Epidermal melanocyte (primary cell): ENCODE data around the gene KCTD12.

Experiments used
- DNase-seq: peaks from one replicate; pipeline ENCODE4 v3.0.0; 2011; ENCODE audit warnings: low spot score; ENCODE audit not compliant: insufficient read length

Gene KCTD12

GRCh38 chr13:76854894-76855293 lies 31.3 kb downstream of the KCTD12 start:
- DNase-seq = no peak

DNA sequence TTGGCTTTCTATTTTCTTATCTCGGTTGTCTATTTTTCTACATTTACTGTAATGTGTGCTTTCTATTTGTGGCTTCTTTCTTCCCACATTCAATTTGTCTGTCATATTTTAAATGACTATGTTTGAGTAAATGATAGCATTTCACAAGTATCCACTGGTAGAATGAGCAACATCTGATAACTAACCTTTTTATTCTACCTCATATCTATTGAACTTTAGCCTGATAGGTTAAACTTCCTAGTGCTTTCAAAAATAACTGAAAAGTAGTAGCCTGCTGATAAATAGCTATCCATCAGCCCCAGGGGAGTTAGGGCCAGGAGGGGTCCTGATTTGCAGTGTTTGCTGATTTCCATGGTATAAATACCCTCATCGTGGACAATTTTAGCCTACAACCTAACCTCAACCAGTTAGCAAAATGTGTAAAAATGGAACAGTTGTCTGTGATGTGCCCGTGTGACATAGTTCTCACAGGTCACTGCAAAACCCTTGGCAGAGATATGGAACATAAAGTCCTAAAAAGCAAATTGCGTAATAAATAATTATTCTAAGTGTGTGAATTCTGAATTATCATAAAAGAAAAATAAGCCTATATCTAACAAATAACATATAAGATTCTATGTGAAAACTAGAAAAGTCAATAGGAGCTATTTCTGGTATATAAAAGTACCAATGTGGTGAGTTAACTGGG lies 32.1 kb downstream of the KCTD12 start:
- DNase-seq = no peak

- no peak for DNase-seq
Measured at GRCh38 chr13:76853481-76853880, 32.7 kb downstream of the KCTD12 start.

DNA sequence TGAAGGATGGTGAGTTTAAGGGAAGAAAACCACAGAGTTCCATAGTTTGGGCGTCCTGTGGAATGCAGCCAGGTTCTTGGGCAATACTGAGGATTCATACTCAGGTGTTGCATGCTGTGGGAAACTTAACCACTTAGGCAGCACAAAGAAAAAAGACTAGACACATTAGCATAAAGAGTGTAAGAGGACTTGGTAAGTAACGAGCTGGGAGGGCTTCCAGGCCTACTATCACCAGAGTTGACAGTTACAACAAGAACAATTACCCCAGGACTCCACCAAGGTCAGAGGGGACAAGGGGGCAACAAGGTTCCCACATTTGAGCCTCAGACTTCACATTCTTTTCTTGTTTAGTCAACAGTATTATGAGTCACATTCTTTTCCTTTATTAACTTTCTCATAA lies 33.2 kb downstream of the KCTD12 start:
- no peak for DNase-seq

GRCh38 chr13:76851961-76852360 lies 34.2 kb downstream of the KCTD12 start:
- no peak for DNase-seq

DNA sequence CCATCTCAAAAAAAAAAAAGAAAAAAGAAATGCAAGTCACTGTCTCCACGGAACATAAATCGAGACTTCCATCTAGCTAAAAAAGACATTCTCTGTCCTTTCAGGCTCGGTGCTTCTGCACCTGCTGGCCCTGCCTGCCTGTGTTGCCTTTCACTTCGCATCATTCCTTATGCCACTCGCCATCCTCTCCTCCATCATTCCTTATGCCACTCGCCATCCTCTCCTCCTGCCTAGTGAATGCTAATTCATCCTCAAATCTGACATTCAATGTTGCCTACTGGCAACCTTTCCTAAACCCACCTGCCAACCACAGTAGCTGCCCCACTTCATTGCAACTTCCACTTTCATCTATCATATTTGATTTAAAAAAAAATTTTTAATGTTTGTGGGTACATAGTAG lies 36.7 kb downstream of the KCTD12 start:
- no peak for DNase-seq

GRCh38 chr13:76848596-76848995 lies 37.6 kb downstream of the KCTD12 start:
- DNase-seq = no peak

DNA sequence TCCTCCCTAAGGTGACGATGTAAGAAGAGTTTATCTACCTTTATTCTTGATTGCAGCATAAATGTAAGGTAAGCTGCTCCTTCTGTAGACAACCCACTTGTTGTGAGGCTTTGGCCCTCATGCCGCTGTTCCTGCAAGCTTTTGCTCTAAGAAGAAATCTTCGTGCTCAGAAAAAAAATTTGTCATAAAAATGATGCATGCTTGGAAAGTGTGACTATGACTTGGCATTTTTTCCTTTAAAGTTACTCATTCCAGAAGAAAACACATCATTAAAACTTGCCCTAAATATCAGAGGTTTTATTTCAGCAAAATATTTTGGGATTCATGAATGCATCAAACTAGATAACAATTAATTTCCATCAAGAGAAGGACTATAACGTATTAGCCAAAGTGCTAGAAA lies 39.8 kb downstream of the KCTD12 start:
- no peak for DNase-seq

- no peak for DNase-seq
Measured at GRCh38 chr13:76845865-76846264, 40.3 kb downstream of the KCTD12 start.

- no peak for DNase-seq
Measured at GRCh38 chr13:76845367-76845766, 40.8 kb downstream of the KCTD12 start.

DNA sequence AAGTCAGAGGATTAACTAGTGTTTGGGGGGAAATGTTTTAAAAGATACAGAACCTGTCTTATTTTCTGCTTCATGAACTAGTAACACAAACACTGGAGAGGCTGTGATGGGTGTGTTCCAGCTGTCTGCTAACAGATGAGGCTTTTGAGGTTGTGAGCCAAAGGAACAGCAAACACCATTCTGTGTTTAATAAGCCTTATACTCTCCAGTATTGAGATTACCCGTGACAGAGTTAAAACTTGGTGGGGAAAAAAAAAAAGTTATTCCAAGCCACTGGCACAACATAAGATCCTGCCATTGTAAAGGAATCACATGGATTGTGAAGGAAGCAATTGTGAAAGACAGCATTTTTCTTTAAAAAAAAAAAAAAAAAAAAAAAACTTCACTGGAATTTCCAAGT lies 48.4 kb downstream of the KCTD12 start:
- peak; percentile 76 for DNase-seq

DNA sequence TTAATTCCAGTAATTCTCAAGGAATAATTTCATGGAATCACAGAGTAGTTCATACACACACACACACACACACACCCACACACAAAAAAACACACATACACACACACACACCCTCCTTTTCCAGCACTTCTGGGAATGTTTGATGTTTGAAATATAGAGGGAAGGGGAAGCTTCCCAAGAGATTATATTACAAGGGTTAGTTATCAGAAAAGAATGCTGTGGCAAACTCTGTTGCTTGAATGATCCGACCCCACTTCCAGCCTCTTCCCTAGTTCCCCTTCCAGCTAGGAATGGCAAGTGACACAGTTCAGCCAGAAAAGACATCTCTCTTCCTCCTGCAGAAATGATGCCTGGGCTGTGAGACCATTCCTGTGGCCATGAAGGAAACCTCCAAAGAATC lies 49.9 kb downstream of the KCTD12 start:
- no peak for DNase-seq

- no peak for DNase-seq
Measured at GRCh38 chr13:76833441-76833954, 52.7 kb downstream of the KCTD12 start.

DNA sequence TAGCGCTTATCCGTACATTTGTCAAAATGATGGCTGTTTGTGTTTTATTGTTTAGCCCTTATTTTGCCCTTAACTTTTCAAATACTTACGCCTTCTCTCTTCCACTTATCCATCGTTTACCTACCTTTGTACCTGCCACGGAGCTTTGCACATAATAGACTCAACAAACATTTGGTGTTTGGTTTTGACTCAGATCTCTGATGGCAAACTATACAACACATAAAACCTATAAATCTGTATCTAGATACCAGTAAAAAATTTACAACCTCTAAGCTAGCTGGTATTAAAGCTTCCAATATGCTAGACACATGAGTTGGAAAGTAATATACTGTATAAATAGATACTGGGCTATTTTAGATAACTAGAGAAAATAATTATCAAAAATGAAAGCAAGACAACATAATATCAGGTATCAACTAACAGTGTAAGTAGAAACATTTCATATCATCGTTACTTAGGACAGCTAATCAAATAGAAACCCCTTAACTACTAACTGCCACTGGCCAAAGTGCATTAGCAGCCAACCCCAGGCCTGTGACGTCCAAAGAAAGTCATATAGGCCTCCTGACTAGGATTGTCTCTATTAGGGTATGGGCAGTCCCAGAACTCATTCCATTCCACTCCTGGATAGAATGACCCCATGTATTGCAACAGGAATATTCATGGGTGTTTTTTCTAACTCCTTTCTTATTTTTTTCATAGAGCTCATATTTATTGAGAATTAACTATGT lies 53.8 kb downstream of the KCTD12 start:
- no peak for DNase-seq

DNA sequence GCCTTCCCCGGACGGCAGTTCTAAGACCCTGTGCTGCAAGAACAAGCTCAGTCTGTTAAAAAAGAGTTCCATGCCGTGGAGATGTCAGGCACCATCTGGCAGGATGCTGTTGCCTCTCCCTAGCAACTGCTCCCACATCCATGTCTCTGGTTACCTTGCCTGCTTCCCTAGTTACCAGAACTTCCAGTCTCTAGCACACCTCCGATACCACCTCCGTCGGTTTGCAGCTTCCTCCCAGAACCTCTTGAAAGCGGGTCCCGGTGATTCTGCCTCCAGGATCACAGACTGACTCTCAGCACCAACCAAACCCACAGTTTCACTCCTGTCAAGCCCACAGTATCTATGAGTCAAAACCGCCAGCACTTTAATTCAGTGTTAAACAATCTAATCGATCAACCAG lies 55.4 kb downstream of the KCTD12 start:
- no peak for DNase-seq
